Measurements from ENCODE around the gene METTL15.
"Not testable (repeated sequence)": the region's sequence is repeated elsewhere in the genome, so short reads cannot be mapped to it uniquely, and the experiment has no call there.

The METTL15 gene

GRCh38 chr11:28268925-28269324 is 160.7 kb downstream of the METTL15 start:
- Histone ChIP-seq H3K4me1 (ENCODE audit: control insufficient read depth, insufficient read depth, low read length) (no peaks in the 10 kb centered on the region), H3K9me3 (ENCODE audit: control insufficient read depth, low read length) (no peaks in the 10 kb centered on the region), H3K27me3 (ENCODE audit: control insufficient read depth, insufficient read depth, low read length, poor library complexity, severe bottlenecking) (no peaks in the 10 kb centered on the region), H3K36me3 (ENCODE audit: control insufficient read depth, insufficient read depth, low read length) (no peaks in the 10 kb centered on the region), H3K27ac (ENCODE audit: insufficient read depth, low read depth, low read length, poor library complexity, severe bottlenecking) (no peak overlapping the region), H3K4me3 (ENCODE audit: insufficient read depth, low read depth, low read length) (no peak overlapping the region)
- WGBS, 2 experiments = 95 to 99% methylated on average over 2 to 3 of the region's 3 CpGs

DNA sequence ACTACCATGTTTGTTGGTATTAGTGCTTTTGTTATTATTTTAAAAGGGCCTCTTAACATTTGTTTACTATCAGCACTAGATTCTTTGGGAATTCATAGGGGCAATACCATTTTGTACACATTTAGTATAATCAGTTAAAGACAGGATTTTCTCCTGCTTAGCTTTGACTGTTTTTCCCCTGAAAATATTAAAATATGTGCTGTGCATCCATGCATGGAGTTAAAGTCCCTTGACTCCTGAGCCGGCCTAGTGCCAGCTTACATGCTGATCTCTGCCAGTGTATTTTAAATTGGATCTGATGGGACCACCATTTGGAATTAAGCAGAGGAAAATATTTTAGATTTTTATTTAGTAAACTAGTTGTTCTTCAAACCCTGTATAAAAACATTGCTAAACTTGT is 161.4 kb downstream of the METTL15 start:
- Histone ChIP-seq H3K9me3 (ENCODE audit: control insufficient read depth, low read length) (no peaks in the 10 kb centered on the region), H3K4me1 (ENCODE audit: control insufficient read depth, insufficient read depth, low read length) (no peaks in the 10 kb centered on the region), H3K27ac (ENCODE audit: insufficient read depth, low read depth, low read length, poor library complexity, severe bottlenecking) (no peak overlapping the region), H3K27me3 (ENCODE audit: control insufficient read depth, insufficient read depth, low read length, poor library complexity, severe bottlenecking) (no peaks in the 10 kb centered on the region), H3K4me3 (ENCODE audit: insufficient read depth, low read depth, low read length) (no peak overlapping the region), H3K36me3 (ENCODE audit: control insufficient read depth, insufficient read depth, low read length) (no peaks in the 10 kb centered on the region)
- 92 to 100% methylated on average over 1 of the region's 1 CpG for WGBS, 2 experiments

- not testable (repeated sequence) for H3K9me3 ChIP-seq (ENCODE audit: control insufficient read depth, low read length); H3K4me3 ChIP-seq (ENCODE audit: insufficient read depth, low read depth, low read length); H3K27ac ChIP-seq (ENCODE audit: insufficient read depth, low read depth, low read length, poor library complexity, severe bottlenecking); H3K27me3 ChIP-seq (ENCODE audit: control insufficient read depth, insufficient read depth, low read length, poor library complexity, severe bottlenecking); H3K4me1 ChIP-seq (ENCODE audit: control insufficient read depth, insufficient read depth, low read length); H3K36me3 ChIP-seq (ENCODE audit: control insufficient read depth, insufficient read depth, low read length)
- WGBS, 2 experiments = 90 to 100% methylated on average over 1 of the region's 2 CpGs
Measured at GRCh38 chr11:28272247-28272646, 164.1 kb downstream of the METTL15 start.

- H3K4me1 ChIP-seq (ENCODE audit: control insufficient read depth, insufficient read depth, low read length) = no peaks in the 10 kb centered on the region
- no peak overlapping the region for H3K27ac ChIP-seq (ENCODE audit: insufficient read depth, low read depth, low read length, poor library complexity, severe bottlenecking)
- H3K27me3 ChIP-seq (ENCODE audit: control insufficient read depth, insufficient read depth, low read length, poor library complexity, severe bottlenecking) = no peaks in the 10 kb centered on the region
- H3K36me3 ChIP-seq (ENCODE audit: control insufficient read depth, insufficient read depth, low read length) = no peaks in the 10 kb centered on the region
- H3K4me3 ChIP-seq (ENCODE audit: insufficient read depth, low read depth, low read length) = no peak overlapping the region
- H3K9me3 ChIP-seq (ENCODE audit: control insufficient read depth, low read length) = no peaks in the 10 kb centered on the region
Measured at GRCh38 chr11:28274216-28274615, 166.0 kb downstream of the METTL15 start.

DNA sequence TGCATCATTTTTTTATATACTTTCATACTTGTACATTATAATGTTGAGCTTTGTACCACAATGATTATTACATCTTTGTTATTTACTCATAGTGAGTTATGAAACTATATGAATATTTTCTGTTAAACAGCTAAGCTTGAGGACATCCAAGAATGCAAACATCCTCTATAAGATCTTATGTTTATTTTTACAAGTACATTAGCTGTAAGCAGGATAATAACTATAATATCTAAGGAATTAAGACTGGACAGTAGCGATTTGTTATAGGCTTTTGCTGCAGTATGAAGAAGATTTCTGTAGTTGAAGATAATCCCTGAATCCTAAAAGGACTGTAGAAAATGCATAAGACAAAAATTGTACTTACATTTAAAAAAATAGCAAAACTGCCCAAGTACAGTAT is 176.0 kb downstream of the METTL15 start:
- no peak overlapping the region for H3K27ac ChIP-seq (ENCODE audit: insufficient read depth, low read depth, low read length, poor library complexity, severe bottlenecking)
- H3K27me3 ChIP-seq (ENCODE audit: control insufficient read depth, insufficient read depth, low read length, poor library complexity, severe bottlenecking) = no peaks in the 10 kb centered on the region
- no peaks in the 10 kb centered on the region for H3K36me3 ChIP-seq (ENCODE audit: control insufficient read depth, insufficient read depth, low read length)
- no peak overlapping the region for H3K4me3 ChIP-seq (ENCODE audit: insufficient read depth, low read depth, low read length)
- WGBS, 2 experiments = 100% methylated on average over 1 of the region's 1 CpG
- H3K9me3 ChIP-seq (ENCODE audit: control insufficient read depth, low read length) = no peaks in the 10 kb centered on the region
- H3K4me1 ChIP-seq (ENCODE audit: control insufficient read depth, insufficient read depth, low read length) = peaks cover 1% of the 10 kb centered on the region

DNA sequence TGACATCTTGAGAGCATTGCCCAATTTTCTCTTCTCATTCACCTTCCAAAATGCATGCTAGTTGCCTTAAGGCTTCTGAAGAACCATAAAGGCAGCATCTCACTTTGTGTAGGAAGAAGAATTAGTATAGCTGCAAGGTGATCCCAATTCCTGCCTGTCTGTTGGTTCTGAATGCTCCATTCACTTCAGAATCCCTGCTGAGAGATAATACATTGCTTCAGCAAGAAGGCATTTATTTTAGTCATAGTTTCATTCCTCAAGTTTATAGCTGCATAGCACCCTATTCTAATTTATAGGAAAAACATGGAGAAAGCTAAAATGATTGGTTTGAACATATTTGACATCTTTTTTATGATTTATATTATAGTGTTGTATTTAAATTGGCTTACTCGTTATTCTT is 181.3 kb downstream of the METTL15 start:
- H3K36me3 ChIP-seq (ENCODE audit: control insufficient read depth, insufficient read depth, low read length) = no peaks in the 10 kb centered on the region
- H3K4me3 ChIP-seq (ENCODE audit: insufficient read depth, low read depth, low read length) = no peak overlapping the region
- H3K9me3 ChIP-seq (ENCODE audit: control insufficient read depth, low read length) = no peaks in the 10 kb centered on the region
- WGBS, 2 experiments = no CpG with 5 or more reads among the region's 1 CpG
- H3K27me3 ChIP-seq (ENCODE audit: control insufficient read depth, insufficient read depth, low read length, poor library complexity, severe bottlenecking) = no peaks in the 10 kb centered on the region
- H3K4me1 ChIP-seq (ENCODE audit: control insufficient read depth, insufficient read depth, low read length) = peaks cover 3% of the 10 kb centered on the region
- H3K27ac ChIP-seq (ENCODE audit: insufficient read depth, low read depth, low read length, poor library complexity, severe bottlenecking) = no peak overlapping the region

DNA sequence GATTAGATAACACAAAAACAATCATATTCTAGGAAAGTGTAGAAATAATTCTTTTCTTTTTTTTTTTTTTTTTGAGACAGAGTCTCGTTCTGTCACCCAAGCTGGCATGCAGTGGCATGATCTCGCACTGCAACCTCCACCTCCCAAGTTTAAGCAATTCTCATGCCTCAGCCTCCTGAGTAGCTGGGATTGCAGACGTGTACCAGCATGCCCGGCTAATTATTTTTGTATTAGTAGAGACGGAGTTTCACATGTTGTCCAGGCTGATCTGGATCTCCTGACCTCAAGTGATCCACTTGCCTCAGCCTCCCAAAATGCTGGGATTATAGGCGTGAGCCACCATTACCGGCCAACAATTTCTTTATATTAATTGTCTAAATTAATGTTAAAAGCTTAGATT is 182.8 kb downstream of the METTL15 start:
- not testable (repeated sequence) for H3K27me3 ChIP-seq (ENCODE audit: control insufficient read depth, insufficient read depth, low read length, poor library complexity, severe bottlenecking)

DNA sequence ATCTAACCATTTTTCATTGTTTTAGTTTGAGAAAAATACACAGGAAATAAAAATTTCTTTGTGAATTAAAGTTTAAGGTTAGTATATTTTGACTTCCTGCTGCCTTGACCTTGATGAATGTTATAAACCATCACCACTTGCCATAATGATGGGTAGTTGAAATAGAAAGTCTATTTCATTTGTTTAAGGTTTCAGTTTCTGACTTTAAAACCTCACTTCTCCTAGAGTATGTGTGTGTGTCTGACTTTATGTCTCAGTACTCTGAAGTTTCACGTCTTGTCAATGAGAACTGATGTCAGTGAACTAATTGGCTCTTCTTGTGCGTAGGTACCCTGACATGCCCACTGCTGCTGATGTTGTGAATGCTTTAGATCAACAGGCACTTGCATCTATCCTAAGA is 188.2 kb downstream of the METTL15 start:
- Histone ChIP-seq H3K4me3 (ENCODE audit: insufficient read depth, low read depth, low read length) (no peak overlapping the region), H3K27ac (ENCODE audit: insufficient read depth, low read depth, low read length, poor library complexity, severe bottlenecking) (no peak overlapping the region), H3K27me3 (ENCODE audit: control insufficient read depth, insufficient read depth, low read length, poor library complexity, severe bottlenecking) (no peaks in the 10 kb centered on the region), H3K9me3 (ENCODE audit: control insufficient read depth, low read length) (no peaks in the 10 kb centered on the region), H3K4me1 (ENCODE audit: control insufficient read depth, insufficient read depth, low read length) (no peaks in the 10 kb centered on the region), H3K36me3 (ENCODE audit: control insufficient read depth, insufficient read depth, low read length) (no peaks in the 10 kb centered on the region)
- 92 to 95% methylated on average over 2 of the region's 2 CpGs for WGBS, 2 experiments

More for the DNA sequence above, 182.8 kb downstream of the METTL15 start:
- not testable (repeated sequence) for H3K9me3 ChIP-seq (ENCODE audit: control insufficient read depth, low read length); H3K27ac ChIP-seq (ENCODE audit: insufficient read depth, low read depth, low read length, poor library complexity, severe bottlenecking); H3K4me1 ChIP-seq (ENCODE audit: control insufficient read depth, insufficient read depth, low read length); H3K4me3 ChIP-seq (ENCODE audit: insufficient read depth, low read depth, low read length); H3K36me3 ChIP-seq (ENCODE audit: control insufficient read depth, insufficient read depth, low read length)
- 93 to 97% methylated on average over 5 to 6 of the region's 7 CpGs for WGBS, 2 experiments

GRCh38 chr11:28298209-28298608 is 190.0 kb downstream of the METTL15 start:
- Histone ChIP-seq H3K27me3 (ENCODE audit: control insufficient read depth, insufficient read depth, low read length, poor library complexity, severe bottlenecking) (no peaks in the 10 kb centered on the region), H3K27ac (ENCODE audit: insufficient read depth, low read depth, low read length, poor library complexity, severe bottlenecking) (no peak overlapping the region), H3K4me3 (ENCODE audit: insufficient read depth, low read depth, low read length) (no peak overlapping the region), H3K4me1 (ENCODE audit: control insufficient read depth, insufficient read depth, low read length) (no peaks in the 10 kb centered on the region), H3K36me3 (ENCODE audit: control insufficient read depth, insufficient read depth, low read length) (no peaks in the 10 kb centered on the region), H3K9me3 (ENCODE audit: control insufficient read depth, low read length) (no peaks in the 10 kb centered on the region)
- 80 to 100% methylated on average over 1 to 3 of the region's 3 CpGs for WGBS, 2 experiments

GRCh38 chr11:28303477-28304191 is 195.4 kb downstream of the METTL15 start:
- Histone ChIP-seq H3K27ac (ENCODE audit: insufficient read depth, low read depth, low read length, poor library complexity, severe bottlenecking) (no peak overlapping the region), H3K4me1 (ENCODE audit: control insufficient read depth, insufficient read depth, low read length) (no peaks in the 10 kb centered on the region), H3K27me3 (ENCODE audit: control insufficient read depth, insufficient read depth, low read length, poor library complexity, severe bottlenecking) (no peaks in the 10 kb centered on the region), H3K9me3 (ENCODE audit: control insufficient read depth, low read length) (no peaks in the 10 kb centered on the region), H3K4me3 (ENCODE audit: insufficient read depth, low read depth, low read length) (no peak overlapping the region), H3K36me3 (ENCODE audit: control insufficient read depth, insufficient read depth, low read length) (no peaks in the 10 kb centered on the region)
- WGBS, 2 experiments = 91 to 95% methylated on average over 2 of the region's 2 CpGs

- no peak overlapping the region for H3K27ac ChIP-seq (ENCODE audit: insufficient read depth, low read depth, low read length, poor library complexity, severe bottlenecking)
- no peaks in the 10 kb centered on the region for H3K27me3 ChIP-seq (ENCODE audit: control insufficient read depth, insufficient read depth, low read length, poor library complexity, severe bottlenecking)
- 90 to 97% methylated on average over 1 of the region's 1 CpG for WGBS, 2 experiments
- no peaks in the 10 kb centered on the region for H3K9me3 ChIP-seq (ENCODE audit: control insufficient read depth, low read length)
- H3K4me3 ChIP-seq (ENCODE audit: insufficient read depth, low read depth, low read length) = no peak overlapping the region
- H3K4me1 ChIP-seq (ENCODE audit: control insufficient read depth, insufficient read depth, low read length) = no peaks in the 10 kb centered on the region
- no peaks in the 10 kb centered on the region for H3K36me3 ChIP-seq (ENCODE audit: control insufficient read depth, insufficient read depth, low read length)
Measured at GRCh38 chr11:28315440-28315839, 207.3 kb downstream of the METTL15 start.
